Measurements from ENCODE around the gene BRD4. TPM values are rescaled to one million over a fixed set of nuclear protein-coding genes. Genes with fewer than 3 reads are reported as not detected.

BRD4 gene
- total RNA-seq, 1 donor from 2014 or later = 104 TPM

DNA sequence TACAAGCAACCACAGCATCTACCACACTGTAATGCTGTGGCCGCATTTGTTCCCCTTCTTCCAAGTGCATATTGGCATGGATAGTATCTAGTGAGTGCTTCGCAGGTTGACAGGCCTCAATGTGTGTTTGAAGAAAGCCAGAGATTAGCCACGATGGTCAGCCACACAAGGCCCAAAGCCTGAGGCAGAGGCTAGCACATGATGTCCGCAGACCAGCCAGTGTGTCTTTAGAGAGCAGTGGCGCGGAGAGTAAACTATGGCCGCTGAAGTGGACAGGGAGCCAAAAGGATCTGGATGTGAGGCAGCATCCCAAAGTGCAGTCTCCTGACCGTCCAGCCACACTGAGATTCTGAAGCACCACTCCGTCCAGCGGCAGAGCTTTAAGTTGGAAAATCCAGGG, 36.0 kb downstream of the BRD4 start:
- no peaks in the 10 kb centered on the region for H3K27me3 Mint-ChIP-seq (ENCODE audit: low read depth)
- DNase-seq (ENCODE audit: low spot score) = no peak
- peaks cover 3% of the 10 kb centered on the region for H3K36me3 Mint-ChIP-seq (ENCODE audit: low read depth)
- H3K4me1 Mint-ChIP-seq (ENCODE audit: low read depth) = peaks cover 96% of the 10 kb centered on the region
- TF ChIP-seq, protein P1, sequence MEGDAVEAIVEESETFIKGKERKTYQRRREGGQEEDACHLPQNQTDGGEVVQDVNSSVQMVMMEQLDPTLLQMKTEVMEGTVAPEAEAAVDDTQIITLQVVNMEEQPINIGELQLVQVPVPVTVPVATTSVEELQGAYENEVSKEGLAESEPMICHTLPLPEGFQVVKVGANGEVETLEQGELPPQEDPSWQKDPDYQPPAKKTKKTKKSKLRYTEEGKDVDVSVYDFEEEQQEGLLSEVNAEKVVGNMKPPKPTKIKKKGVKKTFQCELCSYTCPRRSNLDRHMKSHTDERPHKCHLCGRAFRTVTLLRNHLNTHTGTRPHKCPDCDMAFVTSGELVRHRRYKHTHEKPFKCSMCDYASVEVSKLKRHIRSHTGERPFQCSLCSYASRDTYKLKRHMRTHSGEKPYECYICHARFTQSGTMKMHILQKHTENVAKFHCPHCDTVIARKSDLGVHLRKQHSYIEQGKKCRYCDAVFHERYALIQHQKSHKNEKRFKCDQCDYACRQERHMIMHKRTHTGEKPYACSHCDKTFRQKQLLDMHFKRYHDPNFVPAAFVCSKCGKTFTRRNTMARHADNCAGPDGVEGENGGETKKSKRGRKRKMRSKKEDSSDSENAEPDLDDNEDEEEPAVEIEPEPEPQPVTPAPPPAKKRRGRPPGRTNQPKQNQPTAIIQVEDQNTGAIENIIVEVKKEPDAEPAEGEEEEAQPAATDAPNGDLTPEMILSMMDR (IDR thresholded peaks at IDR 0.05) = no peak
- H3K9me3 Mint-ChIP-seq (ENCODE audit: low read depth) = no peaks in the 10 kb centered on the region
- H3K27ac Mint-ChIP-seq (ENCODE audit: unreplicated experiment) = peak overlapping the region; percentile 95
- H3K4me3 Mint-ChIP-seq (ENCODE audit: unreplicated experiment) = peak overlapping the region; percentile 39

DNA sequence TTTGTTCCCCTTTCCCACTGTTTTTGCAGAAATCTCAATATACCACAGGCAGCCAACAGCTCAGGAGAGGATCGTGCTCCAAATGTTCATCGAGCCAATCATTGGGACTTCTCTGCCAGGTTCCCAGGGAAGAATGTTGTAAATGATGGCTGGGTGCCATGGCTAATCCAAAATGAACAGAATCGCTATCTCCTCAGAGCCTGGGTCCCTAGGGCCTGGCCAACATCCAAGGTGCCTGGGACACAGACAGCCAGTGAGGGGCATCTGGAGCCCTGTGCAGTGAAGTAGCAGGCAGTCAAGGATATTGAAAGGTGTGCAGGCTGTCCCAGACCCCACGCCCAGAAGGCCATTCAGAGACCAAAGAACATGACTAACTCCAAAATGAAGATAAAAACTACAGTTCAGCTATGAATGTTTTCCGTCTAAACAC, 37.8 kb downstream of the BRD4 start:
- Mint-ChIP-seq H3K9me3 (ENCODE audit: low read depth) (no peaks in the 10 kb centered on the region), H3K36me3 (ENCODE audit: low read depth) (peaks cover 3% of the 10 kb centered on the region), H3K4me3 (ENCODE audit: unreplicated experiment) (no peak overlapping the region), H3K4me1 (ENCODE audit: low read depth) (peaks cover 99% of the 10 kb centered on the region), H3K27ac (ENCODE audit: unreplicated experiment) (peak overlapping the region; percentile 83), H3K27me3 (ENCODE audit: low read depth) (no peaks in the 10 kb centered on the region)
- TF ChIP-seq, protein P1 (IDR thresholded peaks at IDR 0.05) = no peak
- DNase-seq (ENCODE audit: low spot score) = peak; percentile 41

DNA sequence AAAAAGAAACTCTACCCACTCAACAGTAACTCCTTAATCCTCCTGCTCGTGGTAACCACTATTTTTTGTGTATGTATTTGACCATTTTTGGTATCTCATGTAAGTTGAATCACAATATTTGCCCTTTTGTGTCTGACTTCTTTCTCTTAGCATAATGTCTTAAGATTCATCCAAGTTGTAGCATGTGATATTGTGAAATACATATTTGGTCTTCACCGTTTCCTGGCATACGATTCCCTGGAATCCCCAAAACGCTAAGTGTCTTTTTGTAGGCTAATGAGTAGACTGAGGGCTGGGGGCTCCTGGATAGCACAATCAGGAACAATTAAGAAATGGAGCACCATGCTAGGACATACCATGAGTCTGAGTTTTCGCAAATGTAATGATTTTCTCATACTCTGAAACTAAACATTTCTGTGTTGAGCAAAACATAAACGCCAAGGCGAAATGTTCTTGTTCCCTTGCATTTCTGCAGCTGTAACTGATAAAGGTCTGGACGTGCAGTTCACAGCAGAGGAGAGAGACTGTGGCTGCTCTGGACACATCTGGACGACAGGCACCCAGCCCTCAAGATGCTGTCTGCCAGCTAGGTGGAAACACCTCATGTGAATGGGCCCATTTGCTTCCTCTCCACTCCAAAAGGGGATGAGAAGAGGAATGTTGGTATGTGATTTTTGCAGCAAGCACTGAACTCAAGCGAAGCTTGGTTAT, 38.4 kb downstream of the BRD4 start:
- peak overlapping the region; percentile 83 for H3K27ac Mint-ChIP-seq (ENCODE audit: unreplicated experiment)
- H3K4me1 Mint-ChIP-seq (ENCODE audit: low read depth) = peaks cover 97% of the 10 kb centered on the region
- no peak for DNase-seq (ENCODE audit: low spot score)
- H3K36me3 Mint-ChIP-seq (ENCODE audit: low read depth) = peaks cover 3% of the 10 kb centered on the region
- no peak overlapping the region for H3K4me3 Mint-ChIP-seq (ENCODE audit: unreplicated experiment)
- TF ChIP-seq, protein P1 (IDR thresholded peaks at IDR 0.05) = no peak
- no peaks in the 10 kb centered on the region for H3K27me3 Mint-ChIP-seq (ENCODE audit: low read depth)
- no peaks in the 10 kb centered on the region for H3K9me3 Mint-ChIP-seq (ENCODE audit: low read depth)

DNA sequence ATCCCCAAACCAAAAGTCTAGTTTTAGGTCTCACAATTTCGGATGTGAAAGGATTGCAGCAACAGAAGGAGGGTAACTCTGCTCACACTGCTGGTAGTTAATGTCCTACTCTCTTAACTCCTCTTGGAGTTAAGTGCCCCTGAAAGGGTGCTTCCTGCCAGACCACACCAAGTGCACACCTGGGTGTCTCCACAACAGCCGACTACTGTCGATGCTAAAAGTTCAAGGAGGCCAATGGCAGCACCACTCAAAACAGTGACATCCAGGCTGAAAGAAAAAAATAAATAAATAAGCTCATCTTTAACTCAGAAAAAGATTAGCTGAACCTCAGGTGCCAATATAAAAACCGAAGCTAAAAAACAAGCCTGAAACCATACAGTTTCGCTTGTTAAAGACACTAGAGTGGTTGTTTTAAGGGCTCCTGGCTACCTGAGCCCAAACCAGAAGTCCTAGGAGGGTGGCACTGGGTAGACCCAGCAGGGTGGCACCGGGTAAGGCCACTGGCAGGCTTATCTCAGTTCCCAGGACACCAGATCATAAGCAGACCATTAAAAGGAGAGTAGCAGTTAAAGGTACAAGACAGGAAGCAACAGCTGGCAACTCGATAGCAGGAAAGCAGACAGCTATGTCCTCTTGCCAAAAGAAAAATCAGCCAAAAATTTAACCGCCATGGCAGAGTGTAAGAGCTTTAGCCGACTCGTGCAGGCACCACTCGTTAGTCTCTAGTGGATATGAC, 39.3 kb downstream of the BRD4 start:
- Mint-ChIP-seq H3K9me3 (ENCODE audit: low read depth) (no peaks in the 10 kb centered on the region), H3K27ac (ENCODE audit: unreplicated experiment) (peak overlapping the region; percentile 83), H3K36me3 (ENCODE audit: low read depth) (peaks cover 3% of the 10 kb centered on the region), H3K27me3 (ENCODE audit: low read depth) (no peaks in the 10 kb centered on the region), H3K4me3 (ENCODE audit: unreplicated experiment) (no peak overlapping the region), H3K4me1 (ENCODE audit: low read depth) (peaks cover 97% of the 10 kb centered on the region)
- TF ChIP-seq, protein P1 (IDR thresholded peaks at IDR 0.05) = no peak
- no peak for DNase-seq (ENCODE audit: low spot score)

DNA sequence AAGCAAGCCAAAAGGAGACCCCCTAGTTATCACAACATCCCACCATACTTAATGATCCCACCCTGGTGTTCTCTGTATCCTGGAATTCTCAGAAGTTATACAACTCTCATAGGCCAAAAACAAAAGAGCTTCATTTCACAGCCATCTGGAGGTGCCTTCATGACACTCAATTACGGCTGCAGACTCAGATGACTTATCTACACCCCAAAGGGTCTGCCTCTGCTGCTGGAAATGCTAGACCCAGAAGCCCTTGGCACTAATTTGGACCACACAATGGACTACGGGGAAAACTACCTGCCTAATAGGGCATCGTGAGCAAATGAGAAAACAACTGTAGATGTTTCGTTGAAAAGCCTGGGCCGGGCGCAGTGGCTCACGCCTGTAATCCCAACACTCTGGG, 40.2 kb downstream of the BRD4 start:
- TF ChIP-seq, protein P1 (IDR thresholded peaks at IDR 0.05) = no peak
- Mint-ChIP-seq H3K27ac (ENCODE audit: unreplicated experiment) (peak overlapping the region; percentile 45), H3K27me3 (ENCODE audit: low read depth) (no peaks in the 10 kb centered on the region), H3K36me3 (ENCODE audit: low read depth) (peaks cover 3% of the 10 kb centered on the region), H3K4me1 (ENCODE audit: low read depth) (peaks cover 97% of the 10 kb centered on the region), H3K9me3 (ENCODE audit: low read depth) (no peaks in the 10 kb centered on the region), H3K4me3 (ENCODE audit: unreplicated experiment) (no peak overlapping the region)
- no peak for DNase-seq (ENCODE audit: low spot score)

All from chondrocyte (in vitro differentiated cells).